CD4-positive, alpha-beta T cell treated with Interleukin-4 for 4 hours (primary cell): ENCODE data around the gene SCYGR3.

Source experiments
- DNase-seq: peaks from one replicate; pipeline ENCODE4 v3.0.0-alpha.2; 2020

The SCYGR3 gene

GRCh38 chr2:227614740-227615139 is at the start of gene SCYGR3:
Gene SCYGR3 (minus strand): TSS chr2:227614840. CDS start chr2:227614840, 0 bp downstream.
- DNase-seq: no peak

GRCh38 chr2:227661827-227662226 is 47.2 kb upstream of the SCYGR3 start:
- no peak for DNase-seq

GRCh38 chr2:227661025-227661649 is 46.5 kb upstream of the SCYGR3 start:
- no peak for DNase-seq

- no peak for DNase-seq
Observed at GRCh38 chr2:227657199-227657845, 42.7 kb upstream of the SCYGR3 start.

- no peak for DNase-seq
Observed at GRCh38 chr2:227655454-227655853, 40.8 kb upstream of the SCYGR3 start.

- DNase-seq: no peak
Observed at GRCh38 chr2:227654426-227654825, 39.8 kb upstream of the SCYGR3 start.

GRCh38 chr2:227653419-227653818 is 38.8 kb upstream of the SCYGR3 start:
- DNase-seq: no peak

- DNase-seq: no peak
Observed at GRCh38 chr2:227643990-227644551, 29.4 kb upstream of the SCYGR3 start.

- DNase-seq: no peak
Observed at GRCh38 chr2:227642656-227643055, 28.0 kb upstream of the SCYGR3 start.

GRCh38 chr2:227634201-227634600 is 19.6 kb upstream of the SCYGR3 start:
- DNase-seq: no peak

- DNase-seq: no peak
Observed at GRCh38 chr2:227632827-227633226, 18.2 kb upstream of the SCYGR3 start.

GRCh38 chr2:227630322-227630721 is 15.7 kb upstream of the SCYGR3 start:
- DNase-seq: no peak

- no peak for DNase-seq
Observed at GRCh38 chr2:227629435-227629834, 14.8 kb upstream of the SCYGR3 start.

- DNase-seq: no peak
Observed at GRCh38 chr2:227627769-227628168, 13.1 kb upstream of the SCYGR3 start.

GRCh38 chr2:227626580-227627151 is 12.0 kb upstream of the SCYGR3 start:
- DNase-seq: no peak

- DNase-seq: no peak
Observed at GRCh38 chr2:227625420-227625819, 10.8 kb upstream of the SCYGR3 start.

GRCh38 chr2:227623226-227623625 is 8.6 kb upstream of the SCYGR3 start:
- DNase-seq: no peak

- no peak for DNase-seq
Observed at GRCh38 chr2:227617316-227618230, 2.9 kb upstream of the SCYGR3 start, which contains the start of gene SCYGR4. Gene SCYGR4 (plus strand): TSS chr2:227617498. CDS start chr2:227617498, 0 bp downstream.

GRCh38 chr2:227616631-227617030 is 2.0 kb upstream of the SCYGR3 start:
- DNase-seq: no peak

GRCh38 chr2:227615906-227616305 is 1.3 kb upstream of the SCYGR3 start:
- DNase-seq: no peak

- no peak for DNase-seq
Observed at GRCh38 chr2:227615181-227615580, 541 bp upstream of the SCYGR3 start.

- DNase-seq: no peak
Observed at GRCh38 chr2:227614246-227614645, 394 bp downstream of the SCYGR3 start.

- DNase-seq: no peak
Observed at GRCh38 chr2:227613272-227613660, 1.4 kb downstream of the SCYGR3 start.
